Activated naive CD4-positive, alpha-beta T cell treated with anti-CD3 and anti-CD28 coated beads for 36 hours (primary cell): ENCODE data around the gene SCT. TPM values are rescaled to one million over a fixed set of nuclear protein-coding genes. Genes with fewer than 3 reads are reported as not detected.
A peak's percentile ranks its signal among the peaks of the same experiment; 100 is the strongest.

Experiments used
- CTCF ChIA-PET: fragments of 350-600 bp; sonication (Branson Sonifier 250); formaldehyde crosslinking; loops from one replicate; lab custom pipeline; 2021; ENCODE audit warnings: antibody characterized with exemption; lab: Charles Lee
- DNase-seq: peaks from one replicate; pipeline ENCODE4 v3.0.0-alpha.2; 2020
- H3K27ac Mint-ChIP-seq: one replicate; pipeline ENCODE4 v1.8.0; 2021; ENCODE audit warnings: mild to moderate bottlenecking, mixed read lengths
- H3K27me3 Mint-ChIP-seq: one replicate; pipeline ENCODE4 v1.8.0; 2021; ENCODE audit warnings: low read depth, mixed read lengths
- H3K36me3 Mint-ChIP-seq: one replicate; pipeline ENCODE4 v1.8.0; 2021; ENCODE audit warnings: low read depth, mixed read lengths
- H3K4me1 Mint-ChIP-seq: one replicate; pipeline ENCODE4 v1.8.0; 2021; ENCODE audit warnings: low read depth, mixed read lengths
- H3K4me3 Mint-ChIP-seq: one replicate; pipeline ENCODE4 v1.8.0; 2021; ENCODE audit warnings: mild to moderate bottlenecking, moderate library complexity, mixed read lengths
- H3K9me3 Mint-ChIP-seq: one replicate; pipeline ENCODE4 v1.8.0; 2021; ENCODE audit warnings: mixed read lengths
- intact Hi-C: fragments of 100-400 bp; cut with micrococcal nuclease; formaldehyde crosslinking; loops from one replicate; pipeline ENCODE4 v1.15.1; 2023
- total RNA-seq, 2 experiments: library from RNA; stranded (reverse); gene quantifications; one replicate each; pipeline ENCODE4 v1.2.3, GENCODE V29; 2021

Gene SCT, protein sequence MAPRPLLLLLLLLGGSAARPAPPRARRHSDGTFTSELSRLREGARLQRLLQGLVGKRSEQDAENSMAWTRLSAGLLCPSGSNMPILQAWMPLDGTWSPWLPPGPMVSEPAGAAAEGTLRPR
- not detected for total RNA-seq

DNA sequence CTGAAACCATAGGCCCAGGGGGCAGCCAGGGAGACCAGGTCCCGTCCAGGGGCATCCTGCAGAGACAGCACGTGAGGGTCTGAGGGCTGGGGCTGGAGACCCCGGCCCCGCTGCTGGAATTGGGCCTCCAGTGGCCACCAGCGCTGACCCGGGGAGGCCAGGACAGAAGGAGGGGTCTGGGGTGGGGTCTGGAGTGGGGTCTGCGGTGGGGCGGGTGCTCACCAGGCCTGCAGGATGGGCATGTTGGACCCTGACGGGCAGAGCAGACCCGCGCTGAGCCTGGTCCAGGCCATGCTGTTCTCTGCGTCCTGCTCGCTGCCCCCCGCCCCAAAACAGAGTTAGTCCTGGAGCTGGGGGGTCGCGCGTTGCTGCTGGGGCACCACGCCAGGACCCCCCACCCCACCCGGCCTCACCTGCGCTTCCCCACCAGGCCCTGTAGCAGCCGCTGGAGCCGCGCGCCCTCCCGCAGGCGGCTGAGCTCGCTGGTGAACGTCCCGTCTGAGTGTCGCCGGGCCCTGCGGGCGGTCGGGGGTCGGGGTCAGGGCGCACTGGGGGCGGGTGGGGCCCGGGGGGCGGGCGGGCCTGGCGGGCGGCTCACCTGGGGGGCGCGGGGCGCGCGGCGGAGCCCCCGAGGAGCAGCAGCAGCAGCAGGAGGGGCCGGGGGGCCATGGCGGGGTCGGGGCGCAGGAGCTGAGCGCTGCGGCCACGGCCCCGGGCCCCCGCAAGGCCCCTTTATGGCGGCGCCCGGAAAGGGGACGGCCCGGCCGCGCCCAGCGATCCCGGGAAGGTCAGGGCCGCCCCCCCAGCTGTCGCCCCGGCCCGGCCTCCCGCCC lies at the start of gene SCT:
SCT (minus strand) TSS at position 707 of the 833 bp plus-strand sequence; CDS start at position 669, 38 bp downstream.
- H3K27me3 Mint-ChIP-seq = peaks cover 30% of the 10 kb centered on the region
- no peak for DNase-seq
- no peak within 1 kb of the TSS for H3K27ac Mint-ChIP-seq
- H3K4me3 Mint-ChIP-seq = no peak within 1 kb of the TSS
- peaks cover 3% of the 10 kb centered on the region for H3K36me3 Mint-ChIP-seq
- intact Hi-C loops = no loop called here
- no peaks in the 10 kb centered on the region for H3K9me3 Mint-ChIP-seq
- CTCF ChIA-PET = no interaction called here
- H3K4me1 Mint-ChIP-seq = peaks cover 21% of the 10 kb centered on the region

- H3K9me3 Mint-ChIP-seq = no peaks in the 10 kb centered on the region
- CTCF ChIA-PET = interaction anchor here (0.5 to 0.8 kb wide), 3 partner anchors 12 to 67 kb away, joined by 3 to 4 read pairs (median 3); no protein-coding TSS in a partner anchor
These were observed 47.4 kb upstream of the SCT start for GRCh38 chr11:674406-674805.

GRCh38 chr11:673866-674265 lies 46.9 kb upstream of the SCT start:
- Mint-ChIP-seq H3K27ac (no peak overlapping the region), H3K4me1 (no peaks in the 10 kb centered on the region), H3K27me3 (no peaks in the 10 kb centered on the region), H3K9me3 (no peaks in the 10 kb centered on the region), H3K36me3 (peaks cover 20% of the 10 kb centered on the region), H3K4me3 (no peak overlapping the region)
- intact Hi-C loops = no loop called here
- CTCF ChIA-PET = interaction anchor here (0.5 to 0.8 kb wide), 2 partner anchors 23 to 66 kb away, joined by 3 to 4 read pairs; no protein-coding TSS in a partner anchor
- no peak for DNase-seq

More at GRCh38 chr11:674406-674805, 47.4 kb upstream of the SCT start:
- no peaks in the 10 kb centered on the region for H3K27me3 Mint-ChIP-seq
- no peaks in the 10 kb centered on the region for H3K4me1 Mint-ChIP-seq
- intact Hi-C loops = no loop called here
- no peak overlapping the region for H3K4me3 Mint-ChIP-seq
- no peak for DNase-seq
- H3K36me3 Mint-ChIP-seq = peaks cover 20% of the 10 kb centered on the region
- H3K27ac Mint-ChIP-seq = no peak overlapping the region

- DNase-seq = no peak
- intact Hi-C loops = no loop called here
- H3K4me1 Mint-ChIP-seq = no peaks in the 10 kb centered on the region
- CTCF ChIA-PET = interaction anchor here (1.7 kb wide), 1 partner anchor 57 kb away, joined by 3 read pairs; no protein-coding TSS in a partner anchor
- no peaks in the 10 kb centered on the region for H3K27me3 Mint-ChIP-seq
- no peak overlapping the region for H3K27ac Mint-ChIP-seq
- H3K36me3 Mint-ChIP-seq = peaks cover 14% of the 10 kb centered on the region
- no peak overlapping the region for H3K4me3 Mint-ChIP-seq
- H3K9me3 Mint-ChIP-seq = no peaks in the 10 kb centered on the region
These were observed 38.8 kb upstream of the SCT start for GRCh38 chr11:665704-666281.

DNA sequence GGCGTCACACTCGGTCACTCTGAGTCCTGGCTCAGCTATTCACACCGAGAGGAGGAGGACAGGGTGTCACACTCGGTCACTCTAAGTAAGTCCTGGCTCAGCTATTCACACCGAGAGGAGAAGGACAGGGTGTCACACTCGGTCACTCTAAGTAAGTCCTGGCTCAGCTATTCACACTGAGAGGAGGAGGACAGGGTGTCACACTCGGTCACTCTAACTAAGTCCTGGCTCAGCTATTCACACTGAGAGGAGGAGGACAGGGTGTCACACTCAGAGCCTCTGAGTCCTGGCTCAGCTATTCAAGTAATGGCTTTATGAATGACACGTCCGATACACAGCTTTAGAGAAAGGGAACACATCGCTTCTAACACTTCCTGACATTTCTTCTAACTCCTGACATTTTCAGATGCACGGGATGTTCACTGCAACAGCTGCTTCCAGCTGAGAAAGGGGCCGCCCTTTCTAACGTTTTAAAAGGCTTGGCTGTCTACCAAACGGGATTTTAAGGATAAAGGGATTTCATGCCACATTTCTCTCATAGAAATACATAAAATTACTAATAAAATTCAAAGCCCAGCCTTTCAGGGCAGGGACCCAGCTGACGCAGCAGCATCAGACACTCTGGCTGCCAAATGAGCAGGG lies 38.2 kb upstream of the SCT start:
- no peak overlapping the region for H3K27ac Mint-ChIP-seq

DNA sequence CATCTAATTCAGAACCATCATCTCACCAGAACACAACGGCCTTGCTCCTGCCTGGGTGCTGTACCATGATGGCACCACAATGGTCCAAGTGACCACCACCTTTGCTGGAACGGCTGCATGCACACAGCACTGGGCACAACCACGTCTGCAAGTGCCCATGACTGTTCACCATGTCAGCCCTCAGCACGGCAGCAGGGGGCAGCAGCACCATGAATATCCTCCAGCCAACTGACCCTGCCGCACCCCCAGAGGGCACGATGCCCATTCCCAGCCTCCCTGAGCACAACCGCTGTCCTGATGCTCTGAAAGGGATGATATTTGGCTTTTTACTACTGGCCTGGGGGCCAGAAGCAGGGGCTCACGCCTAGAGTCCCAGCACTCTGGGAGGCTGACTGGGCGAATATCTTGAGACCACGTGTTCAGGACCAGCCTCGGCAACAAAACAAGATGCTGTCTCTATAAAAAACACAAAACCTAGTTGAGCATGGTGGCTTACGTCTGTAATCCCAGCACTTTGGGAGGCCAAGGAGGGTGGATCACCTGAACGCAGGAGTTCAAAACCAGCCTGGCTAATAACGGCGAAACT lies 35.8 kb upstream of the SCT start:
- peaks cover 11% of the 10 kb centered on the region for H3K36me3 Mint-ChIP-seq
- H3K9me3 Mint-ChIP-seq = no peaks in the 10 kb centered on the region
- no peaks in the 10 kb centered on the region for H3K27me3 Mint-ChIP-seq
- no peaks in the 10 kb centered on the region for H3K4me1 Mint-ChIP-seq
- CTCF ChIA-PET = interaction anchor here (0.9 to 1.1 kb wide), 3 partner anchors 12 to 58 kb away, joined by 3 read pairs; no protein-coding TSS in a partner anchor
- intact Hi-C loops = loop anchor here (1.0 kb wide), 1 partner anchor 61 kb away; no protein-coding TSS in a partner anchor
- no peak overlapping the region for H3K27ac Mint-ChIP-seq
- H3K4me3 Mint-ChIP-seq = no peak overlapping the region
- DNase-seq = peak; percentile 59

More for the DNA sequence above, 38.2 kb upstream of the SCT start:
- Mint-ChIP-seq H3K27me3 (no peaks in the 10 kb centered on the region), H3K36me3 (peaks cover 14% of the 10 kb centered on the region), H3K4me3 (no peak overlapping the region), H3K4me1 (no peaks in the 10 kb centered on the region), H3K9me3 (no peaks in the 10 kb centered on the region)
- CTCF ChIA-PET = interaction anchor here (0.7 to 1.7 kb wide), 3 partner anchors 58 to 61 kb away, joined by 3 read pairs; no protein-coding TSS in a partner anchor
- intact Hi-C loops = no loop called here
- DNase-seq = no peak

DNA sequence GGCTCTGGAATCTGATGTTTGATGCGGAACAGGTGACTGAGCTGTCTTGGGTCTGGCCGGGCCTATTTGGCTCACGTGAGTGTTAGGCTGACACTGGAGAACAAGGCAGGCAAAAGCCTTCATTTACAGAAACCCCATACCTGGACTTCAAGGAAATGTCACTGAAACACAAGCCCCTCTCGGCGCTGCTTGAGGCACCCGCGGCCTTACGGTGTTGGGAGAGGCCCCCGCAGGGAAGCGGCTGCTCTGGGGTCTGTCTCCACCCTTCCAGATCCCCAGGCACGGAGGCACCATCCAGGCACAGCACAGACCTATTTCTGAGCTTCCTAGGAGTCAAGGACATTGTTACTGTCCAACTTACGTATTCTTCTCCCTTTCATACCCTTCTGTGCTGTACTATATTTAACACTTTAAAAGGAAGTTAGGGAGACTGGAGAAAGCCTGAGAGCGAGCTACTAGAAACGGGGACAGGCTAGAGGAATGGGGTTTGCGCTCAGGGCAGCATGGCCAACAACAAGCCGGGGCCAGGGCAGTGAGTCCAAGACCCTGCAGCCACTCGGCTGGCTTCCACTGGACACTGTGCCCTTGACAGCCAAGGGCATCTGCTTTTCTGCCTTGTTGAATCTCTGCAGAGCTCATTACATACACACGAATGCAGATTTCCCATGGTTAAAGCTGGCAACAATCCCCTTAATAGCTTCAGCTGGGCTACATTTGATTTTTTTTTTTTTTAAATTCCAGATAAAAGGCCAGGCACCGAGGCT lies 33.9 kb upstream of the SCT start:
- Mint-ChIP-seq H3K4me3 (no peak overlapping the region), H3K27ac (no peak overlapping the region), H3K36me3 (peaks cover 7% of the 10 kb centered on the region), H3K4me1 (no peaks in the 10 kb centered on the region), H3K27me3 (no peaks in the 10 kb centered on the region), H3K9me3 (no peaks in the 10 kb centered on the region)
- CTCF ChIA-PET = interaction anchor here (0.7 to 1.6 kb wide), 3 partner anchors 17 to 63 kb away, joined by 4 to 5 read pairs (median 5); no protein-coding TSS in a partner anchor
- intact Hi-C loops = no loop called here
- no peak for DNase-seq

- DNase-seq = no peak
- H3K9me3 Mint-ChIP-seq = no peaks in the 10 kb centered on the region
- no peaks in the 10 kb centered on the region for H3K4me1 Mint-ChIP-seq
- intact Hi-C loops = no loop called here
- H3K27ac Mint-ChIP-seq = no peak overlapping the region
- CTCF ChIA-PET = interaction anchor here (1.4 to 1.6 kb wide), 2 partner anchors 17 to 64 kb away, joined by 5 read pairs; no protein-coding TSS in a partner anchor
- no peak overlapping the region for H3K4me3 Mint-ChIP-seq
- no peaks in the 10 kb centered on the region for H3K27me3 Mint-ChIP-seq
- H3K36me3 Mint-ChIP-seq = peaks cover 7% of the 10 kb centered on the region
These were observed 33.3 kb upstream of the SCT start for GRCh38 chr11:660281-660680.

GRCh38 chr11:659532-660085 lies 32.6 kb upstream of the SCT start:
- Mint-ChIP-seq H3K36me3 (peaks cover 8% of the 10 kb centered on the region), H3K9me3 (no peaks in the 10 kb centered on the region), H3K4me1 (no peaks in the 10 kb centered on the region), H3K27me3 (no peaks in the 10 kb centered on the region), H3K27ac (no peak overlapping the region), H3K4me3 (no peak overlapping the region)
- no peak for DNase-seq
- CTCF ChIA-PET = no interaction called here
- intact Hi-C loops = no loop called here

DNA sequence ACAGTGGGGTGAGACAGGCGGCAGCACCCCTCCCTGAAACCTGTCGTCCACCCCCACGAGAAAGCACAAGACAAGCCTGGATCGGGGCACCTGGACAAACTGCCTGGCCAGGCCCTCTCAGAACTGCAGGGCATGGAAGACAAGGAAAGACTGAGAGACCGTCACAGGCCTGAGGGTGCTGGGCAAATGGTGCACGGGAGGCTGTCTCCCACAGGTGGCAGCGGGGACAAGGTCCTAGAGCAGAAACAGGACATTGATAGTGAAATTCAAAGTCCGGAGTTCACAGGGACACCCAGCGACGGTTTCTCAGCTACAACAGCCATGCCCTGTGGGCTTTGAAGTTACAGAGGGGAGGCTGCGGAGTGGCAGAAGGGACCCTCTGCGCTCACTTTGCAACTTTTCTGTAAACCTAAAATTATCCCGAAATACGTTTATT lies 30.7 kb upstream of the SCT start:
- no peaks in the 10 kb centered on the region for H3K27me3 Mint-ChIP-seq
- H3K9me3 Mint-ChIP-seq = no peaks in the 10 kb centered on the region
- peaks cover 10% of the 10 kb centered on the region for H3K36me3 Mint-ChIP-seq
- intact Hi-C loops = no loop called here
- no peak overlapping the region for H3K4me3 Mint-ChIP-seq
- H3K27ac Mint-ChIP-seq = no peak overlapping the region
- CTCF ChIA-PET = no interaction called here
- no peak for DNase-seq
- no peaks in the 10 kb centered on the region for H3K4me1 Mint-ChIP-seq

DNA sequence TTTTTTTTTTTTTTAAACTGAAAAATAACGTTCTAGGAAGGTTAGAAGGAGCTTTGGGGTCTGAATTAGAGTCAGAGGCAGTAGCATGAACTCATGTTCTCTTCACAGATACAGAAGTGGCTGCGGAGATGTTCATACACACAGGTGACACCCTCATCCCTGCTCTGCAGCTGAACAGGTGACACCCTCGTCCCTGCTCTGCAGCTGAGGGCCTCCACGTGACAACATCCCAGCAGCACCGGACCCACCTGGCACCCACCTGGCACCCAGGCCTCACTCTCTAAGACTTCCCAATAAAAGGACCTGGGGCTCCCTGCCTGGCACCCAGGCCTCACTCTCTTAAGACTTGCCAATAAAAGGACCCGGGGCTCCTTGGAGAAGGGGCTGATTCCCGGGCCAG lies 29.9 kb upstream of the SCT start:
- Mint-ChIP-seq H3K27me3 (no peaks in the 10 kb centered on the region), H3K9me3 (no peaks in the 10 kb centered on the region), H3K36me3 (peaks cover 12% of the 10 kb centered on the region), H3K27ac (no peak overlapping the region), H3K4me1 (no peaks in the 10 kb centered on the region), H3K4me3 (no peak overlapping the region)
- no peak for DNase-seq
- intact Hi-C loops = no loop called here
- CTCF ChIA-PET = no interaction called here
